ENCODE measurements around the gene UBE3D.

GRCh38 chr6:82910395-82910794 is 155.2 kb downstream of the UBE3D start:
- TF ChIP-seq SP1 (IDR thresholded peaks at IDR 0.05; ENCODE audit: low read depth, low read length) (no peak), ATF3 (IDR thresholded peaks at IDR 0.05; ENCODE audit: insufficient read depth, low read depth, low read length) (no peak), POLR2AphosphoS5 (IDR thresholded peaks at IDR 0.05; ENCODE audit: low read depth, low read length) (no peak), BCL11A (IDR thresholded peaks at IDR 0.05; ENCODE audit: low read depth in 2 of 2, low read length in 2 of 2) (no peak), EZH2 (IDR thresholded peaks at IDR 0.05; ENCODE audit: low read depth, low read length, severe bottlenecking) (no peak), CHD7 (IDR thresholded peaks at IDR 0.05; ENCODE audit: insufficient replicate concordance, low read length) (no peak), CTCF (IDR thresholded peaks at IDR 0.05; ENCODE audit: control extremely low read depth in 1 of 3, insufficient read depth in 1 of 3, low read depth in 1 of 3, low read length in 3 of 3) (no peak), POLR2A (IDR thresholded peaks at IDR 0.05; ENCODE audit: control extremely low read depth in 1 of 2, low read depth in 2 of 2, low read length in 2 of 2) (no peak)

All from H1 (cell line).